H4 (cell line): ENCODE measurements around the gene DGKQ. TPM values are rescaled to one million over a fixed set of nuclear protein-coding genes. Genes with fewer than 3 reads are reported as not detected.
"Not testable (repeated sequence)": the region's sequence is repeated elsewhere in the genome, so short reads cannot be mapped to it uniquely, and the experiment has no call there.

Experiments used
- DNase-seq: peaks from one replicate; pipeline ENCODE4 v3.0.0-alpha.2; 2015; ENCODE audit warnings: low spot score
- total RNA-seq: library from RNA; depleted of rRNA; stranded (reverse); fragments of >200 nt; shearing (Covaris generic); gene quantifications from 2 replicates; pipeline ENCODE4 v1.2.3, GENCODE V29; 2014

DGKQ gene
- total RNA-seq, 1 experiment from 2014 or later: 5.1 TPM

DNA sequence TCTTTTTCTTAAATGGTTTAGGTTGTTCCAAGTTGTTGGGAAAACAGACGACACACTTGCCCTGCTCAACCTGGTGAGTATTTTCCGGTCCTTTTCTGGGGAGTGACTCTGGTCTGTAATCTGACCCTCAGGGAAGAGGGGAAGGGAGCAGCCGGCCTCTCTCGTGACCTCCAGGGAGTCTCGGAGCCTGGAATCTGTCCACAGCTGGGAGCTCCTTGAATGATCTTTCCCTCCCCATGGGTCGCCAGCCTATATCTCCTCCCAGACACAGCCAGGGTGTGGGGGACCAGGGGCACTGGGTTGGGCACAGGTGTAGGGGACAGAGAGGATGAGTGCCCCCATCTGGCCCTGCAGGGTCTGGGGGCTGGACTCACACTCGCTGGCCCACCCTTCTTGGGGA lies 22.2 kb downstream of the DGKQ start:
- no peak for DNase-seq

- DNase-seq: no peak
Observed at GRCh38 chr4:950136-951020, 23.0 kb downstream of the DGKQ start.

DNA sequence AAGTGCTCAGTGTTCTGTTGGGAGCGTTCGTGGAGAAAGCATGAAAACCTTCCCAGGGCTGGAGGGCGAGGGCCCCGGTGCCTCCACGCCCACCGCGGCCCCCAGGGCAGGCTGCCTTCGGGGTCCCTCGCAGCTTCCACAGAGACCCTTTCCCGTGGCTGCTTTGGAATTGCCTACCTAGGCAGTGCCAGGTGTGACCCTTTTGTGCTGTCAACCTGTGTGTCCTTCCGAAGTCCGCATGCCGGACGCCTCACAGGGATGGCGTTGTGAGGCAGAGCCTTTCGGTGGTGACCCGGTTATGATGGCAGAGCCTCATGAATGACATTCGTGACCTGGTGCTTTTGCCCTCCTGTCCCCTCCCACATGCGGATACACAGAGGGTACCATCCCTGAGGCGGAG lies 23.7 kb downstream of the DGKQ start:
- DNase-seq: no peak

DNA sequence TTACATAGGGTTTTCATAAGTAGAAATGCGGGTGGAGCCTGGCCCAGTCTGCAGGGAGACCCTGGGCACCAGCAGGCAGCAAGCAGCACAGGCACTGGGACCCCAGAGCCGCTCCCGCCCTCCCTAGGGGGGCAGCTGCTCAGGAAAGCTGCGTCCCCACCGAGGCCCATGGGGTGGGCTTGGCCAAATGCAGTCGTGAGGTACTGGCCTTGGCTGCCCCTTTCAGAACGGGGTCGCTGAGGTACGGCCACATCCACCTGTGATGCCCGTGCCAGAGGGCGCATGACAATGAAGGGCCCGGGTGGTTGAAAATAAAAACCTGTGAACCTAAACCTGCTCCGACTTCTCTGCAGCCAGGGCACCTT lies 24.5 kb downstream of the DGKQ start:
- DNase-seq: no peak

- no peak for DNase-seq
Observed at GRCh38 chr4:948101-948935, 25.1 kb downstream of the DGKQ start.

DNA sequence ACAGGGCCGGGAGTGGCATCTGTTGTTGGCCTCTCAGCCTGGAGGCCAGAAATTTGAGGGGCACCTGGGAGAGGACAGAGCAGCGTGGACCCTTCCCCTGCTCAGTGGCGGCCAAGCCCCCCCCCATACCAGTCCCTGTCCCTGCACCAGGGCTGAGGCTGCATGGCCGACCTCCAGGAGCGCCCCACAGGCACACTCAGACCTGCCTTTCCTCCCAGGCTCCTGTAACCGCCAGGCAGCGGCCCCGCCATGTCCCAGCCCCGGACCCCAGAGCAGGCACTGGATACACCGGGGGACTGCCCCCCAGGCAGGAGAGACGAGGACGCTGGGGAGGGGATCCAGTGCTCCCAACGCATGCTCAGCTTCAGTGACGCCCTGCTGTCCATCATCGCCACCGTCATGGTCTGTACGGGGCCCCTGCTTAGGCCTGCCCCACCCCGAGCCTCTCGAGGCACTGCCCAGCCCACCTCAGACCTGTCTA lies 25.8 kb downstream of the DGKQ start:
- no peak for DNase-seq

GRCh38 chr4:946517-947471 lies 26.6 kb downstream of the DGKQ start:
- DNase-seq: no peak

GRCh38 chr4:946103-946450 lies 27.3 kb downstream of the DGKQ start:
- DNase-seq: no peak

GRCh38 chr4:945274-946102 lies 27.9 kb downstream of the DGKQ start:
- no peak for DNase-seq

DNA sequence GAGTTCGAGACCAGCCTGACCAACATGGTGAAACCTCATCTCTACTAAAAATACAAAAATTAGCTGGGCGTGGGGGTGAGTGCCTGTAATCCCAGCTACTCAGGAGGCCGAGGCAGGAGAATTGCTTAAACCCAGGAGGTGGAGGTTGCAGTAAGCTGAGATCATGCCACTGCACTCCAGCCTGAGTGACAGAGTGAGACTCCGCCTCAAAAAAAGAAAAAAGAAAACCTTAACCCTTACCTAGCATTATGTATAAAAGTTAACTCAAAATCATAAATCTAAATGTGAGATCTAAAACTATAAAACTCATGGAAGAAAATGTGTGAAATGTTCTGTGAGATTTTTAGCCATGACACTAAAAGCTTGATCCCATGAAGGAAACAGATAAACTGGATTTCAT lies 33.9 kb downstream of the DGKQ start:
- DNase-seq: not testable (repeated sequence)

DNA sequence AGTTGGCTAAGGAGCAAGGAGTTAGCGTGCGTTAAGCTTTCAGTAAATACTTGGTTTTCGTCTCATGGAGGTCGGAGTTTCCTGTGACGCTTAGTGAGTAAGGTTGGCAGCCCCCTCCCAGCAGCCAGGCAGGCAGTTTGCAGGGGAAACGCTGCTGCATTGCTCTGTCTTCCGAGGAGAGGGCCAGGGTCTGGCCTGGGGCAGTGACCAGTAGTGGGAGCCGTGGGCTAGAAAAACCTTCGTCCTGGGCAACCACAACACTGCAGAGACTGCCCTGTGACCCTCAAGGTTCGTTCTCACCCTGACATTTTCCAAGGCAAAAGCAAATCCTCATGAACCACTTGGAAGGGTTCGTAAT lies 40.7 kb downstream of the DGKQ start:
- no peak for DNase-seq

GRCh38 chr4:931960-932712 lies 41.2 kb downstream of the DGKQ start, which contains the start of the genes GAK and TMEM175:
GAK (minus strand) TSS chr4:932316; CDS start chr4:932187, 129 bp downstream.
TMEM175 (plus strand) TSS chr4:932460; CDS start chr4:947740, 15,280 bp downstream.
- peak; percentile 95 for DNase-seq

DNA sequence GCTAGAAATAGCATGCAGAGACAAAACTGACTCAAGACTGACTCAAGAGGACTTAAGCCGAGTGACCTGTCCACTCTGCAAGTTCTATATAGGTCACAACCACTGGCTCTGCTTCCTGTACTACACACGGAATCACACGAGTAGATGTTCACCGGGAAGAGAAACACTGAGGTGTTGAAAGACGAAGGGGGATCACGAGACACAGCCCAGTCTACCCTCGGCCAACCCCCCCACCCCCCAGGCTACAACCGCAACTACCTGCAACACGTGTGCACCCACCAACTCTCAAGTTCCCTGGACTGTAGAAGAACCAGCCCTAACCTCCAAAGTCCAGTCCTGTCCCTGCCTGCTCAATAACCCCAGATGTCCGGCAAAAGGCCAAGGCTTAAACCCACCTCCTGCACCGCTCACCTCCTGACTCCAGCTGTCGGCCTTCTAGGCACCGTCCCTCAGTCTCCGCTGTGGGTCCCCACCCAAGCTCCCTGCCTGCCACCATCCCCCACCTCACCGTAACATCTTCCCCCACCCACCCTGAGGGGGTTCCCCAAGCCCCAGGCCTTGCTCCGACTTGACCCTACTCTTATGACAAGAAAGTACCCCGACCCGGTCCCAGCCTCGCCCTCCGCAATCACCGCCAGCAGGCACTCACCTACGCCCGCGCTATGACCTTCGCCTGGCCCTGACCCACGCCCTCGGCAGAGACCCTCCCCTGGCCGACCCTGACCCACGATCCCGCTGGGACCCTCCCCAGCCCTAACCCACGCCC lies 42.0 kb downstream of the DGKQ start:
- DNase-seq: no peak

GRCh38 chr4:930827-931193 lies 42.6 kb downstream of the DGKQ start:
- DNase-seq: no peak

DNA sequence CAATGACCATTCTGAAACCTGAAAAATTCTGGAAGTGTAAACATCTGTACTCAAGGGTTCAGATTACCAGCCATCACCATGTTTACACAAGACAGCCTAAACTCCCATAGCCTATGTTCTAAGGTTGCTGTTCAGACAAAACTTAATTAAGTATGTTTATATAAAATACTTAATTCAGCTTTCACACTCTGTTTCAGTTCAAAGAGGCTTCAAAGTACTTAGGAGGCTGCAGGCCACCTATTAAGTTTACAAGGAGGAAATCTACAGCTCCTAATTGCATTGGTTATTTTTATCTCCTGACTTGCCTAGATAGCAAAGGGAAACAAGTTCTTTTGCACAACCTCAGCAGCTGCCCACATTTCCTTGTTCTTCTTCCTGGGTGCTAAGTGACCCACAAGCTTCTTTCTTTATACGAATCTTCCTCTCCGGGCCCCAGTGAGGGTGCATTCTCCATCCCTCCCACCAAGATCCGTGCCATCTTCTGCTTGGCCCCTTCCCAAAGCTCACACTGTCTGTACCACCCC lies 43.3 kb downstream of the DGKQ start:
- no peak for DNase-seq

- no peak for DNase-seq
Observed at GRCh38 chr4:929096-929765, 44.1 kb downstream of the DGKQ start.

DNA sequence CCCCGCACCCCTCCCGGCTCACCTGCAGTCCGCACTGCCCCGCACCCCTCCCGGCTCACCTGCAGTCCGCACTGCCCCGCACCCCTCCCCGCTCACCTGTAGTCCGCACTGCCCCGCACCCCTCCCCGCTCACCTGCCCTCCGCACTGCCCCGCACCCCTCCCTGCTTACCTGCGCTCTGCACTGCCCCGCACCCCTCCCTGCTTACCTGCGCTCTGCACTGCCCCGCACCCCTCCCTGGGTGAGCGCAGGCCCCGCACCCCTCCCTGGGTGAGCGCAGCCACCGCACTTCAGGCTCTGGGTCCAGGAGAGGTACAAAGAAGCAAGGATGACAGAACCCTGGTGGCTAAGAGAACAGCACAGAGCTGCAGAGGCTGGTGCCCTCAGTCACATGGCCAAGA lies 45.8 kb downstream of the DGKQ start:
- not testable (repeated sequence) for DNase-seq

DNA sequence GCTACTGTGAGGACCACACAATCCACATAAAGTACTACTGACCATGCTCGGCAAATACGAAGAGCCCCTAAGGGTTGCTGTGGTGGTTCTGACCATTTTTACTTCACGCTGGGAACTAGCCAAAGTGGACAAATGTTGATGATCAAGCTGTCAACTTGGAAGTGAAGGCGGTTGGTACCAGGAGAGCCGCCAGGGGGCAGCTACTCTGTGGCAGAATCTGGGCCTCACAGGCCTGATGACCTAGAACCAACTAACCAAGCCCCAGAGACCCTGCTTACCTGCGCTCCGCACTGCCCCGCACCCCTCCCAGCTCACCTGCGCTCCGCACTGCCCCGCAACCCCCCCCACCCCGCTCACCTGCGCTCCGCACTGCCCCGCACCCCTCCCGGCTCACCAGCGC lies 46.8 kb downstream of the DGKQ start:
- DNase-seq: no peak
